Natural killer cell (primary cell): Measurements from ENCODE around the gene LYST. TPM values are rescaled to one million over a fixed set of nuclear protein-coding genes. Genes with fewer than 3 reads are reported as not detected.
A peak's percentile ranks its signal among the peaks of the same experiment; 100 is the strongest.

ENCODE experiments used
- ATAC-seq, 3 donors: fragments of 150-1000 bp in 2 of 3; fragments of 200-7000 bp in 1 of 3; cut with Tn5 transposase; 1 replicate in 1 of 3; 2 replicates in 2 of 3; pipeline ENCODE4 v1.10.0; 2021; ENCODE audit warnings: mild to moderate bottlenecking in 2 of 3, moderate library complexity in 2 of 3
- DNase-seq, 2 donors: peaks; one replicate each; pipeline versions ENCODE4 v3.0.0 to v3.0.0-alpha.2; 2013 to 2021; ENCODE audit warnings: mixed read lengths in 1 of 2
- H3K27ac ChIP-seq: one replicate; pipeline ENCODE4 v1.5.1; 2013; ENCODE audit warnings: mild to moderate bottlenecking, low read length
- H3K27me3 ChIP-seq: one replicate; pipeline ENCODE4 v1.6.1; 2013; ENCODE audit warnings: low read length; ENCODE audit not compliant: control insufficient read depth, insufficient read depth
- H3K36me3 ChIP-seq: one replicate; pipeline ENCODE4 v1.6.1; 2013; ENCODE audit warnings: low read length; ENCODE audit not compliant: control insufficient read depth, insufficient read depth
- H3K4me1 ChIP-seq: one replicate; pipeline ENCODE4 v1.6.1; 2013; ENCODE audit warnings: low read length; ENCODE audit not compliant: control insufficient read depth, insufficient read depth
- H3K4me3 ChIP-seq: one replicate; pipeline ENCODE4 v1.5.1; 2013; ENCODE audit warnings: low read length
- H3K9me3 ChIP-seq: one replicate; pipeline ENCODE4 v1.6.1; 2013; ENCODE audit warnings: low read length; ENCODE audit not compliant: control insufficient read depth, insufficient read depth
- H3K27ac Mint-ChIP-seq, 2 donors: one replicate each; pipeline ENCODE4 v1.8.0; 2022; ENCODE audit warnings: mild to moderate bottlenecking in 2 of 2, mixed read lengths in 2 of 2, moderate library complexity in 1 of 2
- H3K27me3 Mint-ChIP-seq, 2 donors: one replicate each; pipeline ENCODE4 v1.8.0; 2022; ENCODE audit warnings: low read depth in 2 of 2, mixed read lengths in 2 of 2
- H3K36me3 Mint-ChIP-seq: one replicate; pipeline ENCODE4 v1.8.0; 2022; ENCODE audit warnings: mixed read lengths
- H3K4me1 Mint-ChIP-seq, 2 donors: one replicate each; pipeline ENCODE4 v1.8.0; 2022; ENCODE audit warnings: mixed read lengths in 2 of 2
- H3K4me3 Mint-ChIP-seq: one replicate; pipeline ENCODE4 v1.8.0; 2022; ENCODE audit warnings: mild to moderate bottlenecking, moderate library complexity, mixed read lengths
- H3K9me3 Mint-ChIP-seq, 2 donors: one replicate each; pipeline ENCODE4 v1.8.0; 2022; ENCODE audit warnings: mixed read lengths in 2 of 2
- WGBS: methylation state at CpG from one replicate; pipeline ENCODE4 v1.1.7; 2013; ENCODE audit warnings: missing lambda C conversion rate; ENCODE audit not compliant: insufficient coverage; 5-methylcytosine and 5-hydroxymethylcytosine counted together
- intact Hi-C: fragments of 100-400 bp; cut with micrococcal nuclease; formaldehyde crosslinking; loops from one replicate; pipeline ENCODE4 v1.14.2; 2022
- total RNA-seq, 4 donors: library from RNA; stranded (reverse); fragments of 120-200 nt in 1 of 4; gene quantifications; one replicate each; pipeline versions ENCODE4 v1.2.3 to v1.2.4, GENCODE V29; 2013 to 2022
- TF ChIP-seq, protein P1 (sequence below): fragments of 200-600 bp; IDR thresholded peaks from one replicate; pipeline ENCODE4 v1.8.0; 2022; ENCODE audit warnings: antibody characterized with exemption

LYST gene
- total RNA-seq, 3 donors from 2014 or later (not counting 1 experiment from before 2014, with no cell fraction given) = 89.9 to 115 (median 93.6) TPM

DNA sequence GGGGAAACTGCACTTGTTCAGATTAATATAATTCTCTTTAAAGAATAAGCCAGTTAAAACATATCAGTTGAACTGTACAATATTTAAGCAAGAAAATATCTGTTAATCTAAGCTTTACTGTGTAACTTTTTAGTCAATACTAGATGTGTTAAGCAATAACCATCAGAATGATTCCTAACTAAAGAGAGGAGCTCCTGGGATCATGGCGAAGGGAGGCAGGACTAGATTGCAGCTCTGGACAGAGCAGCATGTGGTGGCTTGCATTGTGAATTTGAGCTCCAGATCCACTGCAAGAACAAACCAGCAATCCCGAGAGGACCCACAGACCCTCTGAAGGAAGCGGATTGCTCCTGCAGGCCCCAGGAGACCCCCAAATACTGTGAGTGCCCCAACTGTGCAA lies 21.9 kb downstream of the LYST start:
- Histone ChIP-seq H3K4me3 (no peak overlapping the region), H3K36me3 (no peaks in the 10 kb centered on the region), H3K27ac (no peak overlapping the region), H3K9me3 (no peaks in the 10 kb centered on the region), H3K4me1 (peaks cover 13% of the 10 kb centered on the region), H3K27me3 (no peaks in the 10 kb centered on the region)
- ATAC-seq (no peak), DNase-seq (no peak)
- Mint-ChIP-seq H3K36me3 (no peaks in the 10 kb centered on the region), H3K4me1 (peaks cover 62 to 85% of the 10 kb centered on the region in 2 donors), H3K4me3 (no peak overlapping the region), H3K27me3 (no peaks in the 10 kb centered on the region), H3K9me3 (no peaks in the 10 kb centered on the region), H3K27ac (peak overlapping the region in 1 of 2 donors; percentile 78)
- intact Hi-C loops = loop anchor here (5.0 kb wide), 1 partner anchor 52 kb away; no protein-coding TSS in a partner anchor
- TF ChIP-seq, protein P1, sequence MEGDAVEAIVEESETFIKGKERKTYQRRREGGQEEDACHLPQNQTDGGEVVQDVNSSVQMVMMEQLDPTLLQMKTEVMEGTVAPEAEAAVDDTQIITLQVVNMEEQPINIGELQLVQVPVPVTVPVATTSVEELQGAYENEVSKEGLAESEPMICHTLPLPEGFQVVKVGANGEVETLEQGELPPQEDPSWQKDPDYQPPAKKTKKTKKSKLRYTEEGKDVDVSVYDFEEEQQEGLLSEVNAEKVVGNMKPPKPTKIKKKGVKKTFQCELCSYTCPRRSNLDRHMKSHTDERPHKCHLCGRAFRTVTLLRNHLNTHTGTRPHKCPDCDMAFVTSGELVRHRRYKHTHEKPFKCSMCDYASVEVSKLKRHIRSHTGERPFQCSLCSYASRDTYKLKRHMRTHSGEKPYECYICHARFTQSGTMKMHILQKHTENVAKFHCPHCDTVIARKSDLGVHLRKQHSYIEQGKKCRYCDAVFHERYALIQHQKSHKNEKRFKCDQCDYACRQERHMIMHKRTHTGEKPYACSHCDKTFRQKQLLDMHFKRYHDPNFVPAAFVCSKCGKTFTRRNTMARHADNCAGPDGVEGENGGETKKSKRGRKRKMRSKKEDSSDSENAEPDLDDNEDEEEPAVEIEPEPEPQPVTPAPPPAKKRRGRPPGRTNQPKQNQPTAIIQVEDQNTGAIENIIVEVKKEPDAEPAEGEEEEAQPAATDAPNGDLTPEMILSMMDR = no peak
- WGBS = 100% methylated on average over 3 of the region's 3 CpGs

DNA sequence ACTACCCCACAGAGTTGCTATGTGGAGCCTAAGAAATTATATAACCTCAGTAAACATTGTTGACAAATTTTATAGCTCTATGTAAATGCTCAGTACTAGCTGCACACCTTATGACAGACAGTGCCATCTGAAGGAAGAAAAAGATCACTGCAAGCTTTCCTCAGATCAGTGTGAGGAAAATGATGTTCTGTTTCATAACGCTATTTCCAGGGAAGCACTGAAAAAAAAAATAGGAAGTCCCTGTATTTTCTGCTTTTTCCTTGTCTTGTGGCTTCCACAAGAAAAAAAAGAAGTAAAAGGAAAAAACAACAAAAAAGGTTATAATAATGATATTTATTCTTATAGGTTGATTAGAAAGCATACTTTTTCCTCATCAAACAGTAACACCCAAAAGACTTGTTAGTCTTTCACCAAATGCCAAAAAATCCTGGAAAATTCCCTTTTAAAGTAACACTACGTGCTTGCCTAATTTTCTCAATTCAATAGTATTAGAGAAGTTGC lies 23.2 kb downstream of the LYST start:
- H3K27ac Mint-ChIP-seq = peak overlapping the region in 1 of 2 donors; percentile 84
- Histone ChIP-seq H3K9me3 (no peaks in the 10 kb centered on the region), H3K4me3 (no peak overlapping the region), H3K27me3 (no peaks in the 10 kb centered on the region), H3K27ac (no peak overlapping the region), H3K4me1 (peaks cover 22% of the 10 kb centered on the region), H3K36me3 (no peaks in the 10 kb centered on the region)
- 57% methylated on average over 1 of the region's 2 CpGs for WGBS
- intact Hi-C loops = loop anchor here (5.0 kb wide), 1 partner anchor 51 kb away; no protein-coding TSS in a partner anchor
- DNase-seq = peak in 1 of 2 donors; percentile 58
- H3K9me3 Mint-ChIP-seq = no peaks in the 10 kb centered on the region
- H3K27me3 Mint-ChIP-seq = no peaks in the 10 kb centered on the region
- ATAC-seq = peak; percentile 85 to 92 (median 89)
- no peak overlapping the region for H3K4me3 Mint-ChIP-seq
- TF ChIP-seq, protein P1 = peak; percentile 54
- no peaks in the 10 kb centered on the region for H3K36me3 Mint-ChIP-seq
- H3K4me1 Mint-ChIP-seq = peaks cover 55 to 80% of the 10 kb centered on the region in 2 donors

DNA sequence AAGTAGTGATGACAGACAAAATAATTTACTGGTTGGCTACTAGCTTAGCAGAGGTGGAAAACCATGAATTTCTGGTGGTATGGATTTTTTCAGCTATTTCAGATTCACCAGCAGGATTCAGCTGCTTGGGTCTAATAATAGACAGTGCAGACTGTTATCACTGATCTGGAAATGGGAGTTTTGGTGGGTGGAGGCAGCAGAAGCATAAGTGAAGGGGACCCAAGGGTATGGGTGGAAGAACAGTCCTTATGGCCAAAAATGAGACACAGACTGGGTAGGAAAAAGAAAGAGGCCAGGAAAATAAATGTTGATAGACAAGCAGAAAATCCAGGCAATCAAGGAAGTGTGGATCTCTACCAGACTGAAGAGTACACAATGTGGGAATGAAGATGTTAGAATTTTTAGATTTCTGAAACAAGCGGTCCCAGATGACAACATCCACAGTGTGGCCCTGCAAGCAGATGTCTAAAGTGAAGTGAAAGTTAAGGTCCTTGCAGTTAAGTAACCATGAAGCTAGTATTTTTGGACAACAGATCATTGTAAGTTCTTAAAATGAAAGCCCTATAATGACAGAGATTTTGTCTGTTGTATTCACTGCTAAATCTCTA lies 24.7 kb downstream of the LYST start:
- intact Hi-C loops = loop anchor here (5.0 kb wide), 1 partner anchor 50 kb away; no protein-coding TSS in a partner anchor
- WGBS = 61% methylated on average over 1 of the region's 1 CpG

More for the DNA sequence above, 24.7 kb downstream of the LYST start:
- peak overlapping the region; percentile 19 for H3K27ac ChIP-seq
- TF ChIP-seq, protein P1 = no peak
- DNase-seq (no peak), ATAC-seq (no peak)
- no peaks in the 10 kb centered on the region for H3K36me3 ChIP-seq
- no peaks in the 10 kb centered on the region for H3K27me3 ChIP-seq
- Mint-ChIP-seq H3K27ac (peak overlapping the region; percentile 17 to 84), H3K4me1 (peaks cover 41 to 67% of the 10 kb centered on the region in 2 donors), H3K9me3 (no peaks in the 10 kb centered on the region), H3K4me3 (no peak overlapping the region), H3K36me3 (no peaks in the 10 kb centered on the region), H3K27me3 (no peaks in the 10 kb centered on the region)
- no peaks in the 10 kb centered on the region for H3K9me3 ChIP-seq
- peaks cover 29% of the 10 kb centered on the region for H3K4me1 ChIP-seq
- no peak overlapping the region for H3K4me3 ChIP-seq
